CD14-positive monocyte (primary cell): ENCODE measurements around the gene CDH13. TPM values are rescaled to one million over a fixed set of nuclear protein-coding genes. Genes with fewer than 3 reads are reported as not detected.

Experiments used
- DNase-seq, 3 donors: peaks; one replicate each; pipeline ENCODE4 v3.0.0-alpha.2; 2011 to 2022
- H2AFZ ChIP-seq: 2 replicates; pipeline ENCODE4 v1.6.0; 2012; ENCODE audit warnings: mild to moderate bottlenecking, low read depth, low read length, inconsistent platforms; ENCODE audit not compliant: insufficient read depth, poor library complexity, severe bottlenecking
- H3K27ac ChIP-seq, 2 donors: 1 replicate in 1 of 2; 2 replicates in 1 of 2; pipeline ENCODE4 v1.5.1; 2012 to 2013; ENCODE audit warnings: low read length in 2 of 2, control low read depth in 1 of 2, inconsistent platforms in 1 of 2, low read depth in 1 of 2, mild to moderate bottlenecking in 1 of 2
- H3K27me3 ChIP-seq, 2 donors: one replicate each; pipeline versions ENCODE4 v1.6.0 to v1.6.1; 2011 to 2013; ENCODE audit warnings: low read length in 2 of 2; ENCODE audit not compliant: control insufficient read depth in 2 of 2, insufficient read depth in 2 of 2
- H3K36me3 ChIP-seq, 2 donors: replicated peaks in 1 of 2; 1 replicate in 1 of 2; 2 replicates in 1 of 2; pipeline versions ENCODE4 v1.5.1 to v1.6.1; 2012 to 2013; ENCODE audit warnings: low read length in 2 of 2, control low read depth in 1 of 2, inconsistent platforms in 1 of 2, mild to moderate bottlenecking in 1 of 2; ENCODE audit not compliant: insufficient read depth in 2 of 2, control insufficient read depth in 1 of 2
- H3K4me1 ChIP-seq, 2 donors: 1 replicate in 1 of 2; 2 replicates in 1 of 2; pipeline versions ENCODE4 v1.5.1 to v1.6.1; 2012 to 2013; ENCODE audit warnings: low read length in 2 of 2, control low read depth in 1 of 2, inconsistent platforms in 1 of 2, mild to moderate bottlenecking in 1 of 2, moderate library complexity in 1 of 2; ENCODE audit not compliant: insufficient read depth in 2 of 2, control insufficient read depth in 1 of 2
- H3K4me2 ChIP-seq: replicated peaks from 2 replicates; pipeline ENCODE3; 2012; ENCODE audit warnings: low read length, moderate library complexity, mild to moderate bottlenecking; ENCODE audit not compliant: poor library complexity, severe bottlenecking; ENCODE audit errors: extremely low read depth
- H3K4me3 ChIP-seq, 3 experiments: fragments of 200-600 bp in 1 of 3; sonication (generic) in 1 of 3; replicated peaks in 1 of 3; 1 replicate in 2 of 3; 2 replicates in 1 of 3; pipeline ENCODE4 v1.5.1; 2011 to 2013; ENCODE audit warnings: low read length in 3 of 3, mild to moderate bottlenecking in 3 of 3, control low read depth in 2 of 3, low read depth in 2 of 3, inconsistent platforms in 1 of 3, moderate library complexity in 1 of 3
- H3K79me2 ChIP-seq: 2 replicates; pipeline ENCODE4 v1.6.0; 2012; ENCODE audit warnings: mild to moderate bottlenecking, control low read depth, inconsistent platforms, low read length, moderate library complexity; ENCODE audit not compliant: insufficient read depth
- H3K9ac ChIP-seq: 2 replicates; pipeline ENCODE4 v1.6.0; 2017; ENCODE audit warnings: low read length, mild to moderate bottlenecking; ENCODE audit not compliant: insufficient read depth, poor library complexity, severe bottlenecking
- H3K9me3 ChIP-seq, 2 donors: replicated peaks in 1 of 2; 1 replicate in 1 of 2; 2 replicates in 1 of 2; pipeline versions ENCODE4 v1.5.1 to v1.6.1; 2012 to 2013; ENCODE audit warnings: low read length in 2 of 2, control low read depth in 1 of 2; ENCODE audit not compliant: control insufficient read depth in 1 of 2, insufficient read depth in 1 of 2
- H4K20me1 ChIP-seq: 2 replicates; pipeline ENCODE4 v1.6.0; 2012; ENCODE audit warnings: mild to moderate bottlenecking, low read length, control low read depth, moderate library complexity; ENCODE audit not compliant: insufficient read depth
- H3K27ac Mint-ChIP-seq, 7 donors: one replicate each; pipeline ENCODE4 v1.8.0; 2020; ENCODE audit warnings: mild to moderate bottlenecking in 7 of 7, mixed read lengths in 7 of 7, moderate library complexity in 6 of 7, inconsistent platforms in 2 of 7
- H3K27me3 Mint-ChIP-seq, 3 donors: one replicate each; pipeline ENCODE4 v1.8.0; 2021 to 2022; ENCODE audit warnings: low read depth in 3 of 3, mild to moderate bottlenecking in 3 of 3, mixed read lengths in 3 of 3, moderate library complexity in 3 of 3, inconsistent platforms in 1 of 3
- H3K36me3 Mint-ChIP-seq, 2 donors: one replicate each; pipeline ENCODE4 v1.8.0; 2020; ENCODE audit warnings: mixed read lengths in 2 of 2, inconsistent platforms in 1 of 2, mild to moderate bottlenecking in 1 of 2
- H3K4me1 Mint-ChIP-seq: one replicate; pipeline ENCODE4 v1.8.0; 2020; ENCODE audit warnings: mild to moderate bottlenecking, mixed read lengths
- H3K4me3 Mint-ChIP-seq, 2 donors: one replicate each; pipeline ENCODE4 v1.8.0; 2020; ENCODE audit warnings: mild to moderate bottlenecking in 2 of 2, mixed read lengths in 2 of 2, moderate library complexity in 1 of 2
- H3K9me3 Mint-ChIP-seq, 7 donors: one replicate each; pipeline ENCODE4 v1.8.0; 2020 to 2022; ENCODE audit warnings: mixed read lengths in 7 of 7, mild to moderate bottlenecking in 6 of 7, moderate library complexity in 6 of 7, inconsistent platforms in 2 of 7
- WGBS: methylation state at CpG from one replicate; pipeline ENCODE4 v1.1.5; 2013; ENCODE audit warnings: missing lambda C conversion rate; ENCODE audit not compliant: insufficient coverage; 5-methylcytosine and 5-hydroxymethylcytosine counted together
- intact Hi-C, 2 donors: fragments of 100-400 bp; cut with micrococcal nuclease; formaldehyde crosslinking; loops; one replicate each; pipeline versions ENCODE4 v1.15.0 to v1.15.1; 2023
- polyA plus RNA-seq, 3 donors: library from polyadenylated mRNA; depleted of rRNA in 1 of 3; unstranded in 2 of 3; stranded (reverse) in 1 of 3; fragments of 300-500 nt in 2 of 3; fragments of >200 nt in 1 of 3; fragmentation: Illumina TruSeq in 2 of 3; gene quantifications; 1 replicate in 2 of 3; 2 replicates in 1 of 3; pipeline ENCODE4 v1.2.3, GENCODE V29; 2012 to 2021
- TF ChIP-seq, protein P1 (sequence below): fragments of 200-600 bp; IDR thresholded peaks from one replicate; pipeline ENCODE4 v1.8.0; 2022; ENCODE audit warnings: antibody characterized with exemption, mild to moderate bottlenecking

CDH13 gene
- polyA plus RNA-seq, 3 donors, result 0.13 to 0.19 TPM; not detected in 1

DNA sequence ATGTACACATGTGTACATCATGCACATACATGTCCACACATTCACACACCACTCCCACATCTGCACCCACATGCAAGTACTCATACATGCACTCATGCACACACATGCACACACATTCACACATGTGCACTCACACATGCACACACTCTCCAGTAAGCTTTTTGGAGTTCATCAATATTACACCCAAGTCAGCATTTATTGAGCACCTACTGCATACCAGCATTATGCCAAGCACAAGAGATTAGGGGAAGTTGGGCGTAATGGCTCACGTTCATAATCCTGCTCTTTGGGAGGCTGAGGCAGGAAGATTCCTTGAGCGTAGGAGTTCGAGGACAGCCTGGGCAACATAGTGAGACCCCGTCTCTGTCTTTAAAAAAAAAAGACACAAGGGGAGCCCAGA, 1093.4 kb downstream of the CDH13 start:
- Histone ChIP-seq H3K79me2 (no peaks in the 10 kb centered on the region), H3K9me3 (no peaks in the 10 kb centered on the region), H3K4me3 (no peak overlapping the region), H3K27ac (no peak overlapping the region), H4K20me1 (no peaks in the 10 kb centered on the region), H3K4me2 (no peak overlapping the region), H3K27me3 (no peaks in the 10 kb centered on the region), H2AFZ (no peak overlapping the region), H3K4me1 (no peaks in the 10 kb centered on the region), H3K36me3 (no peaks in the 10 kb centered on the region), H3K9ac (no peak overlapping the region)
- peaks cover 0 to 8% (median 2%) of the 10 kb centered on the region in 7 donors for H3K9me3 Mint-ChIP-seq
- no peak overlapping the region for H3K4me3 Mint-ChIP-seq
- intact Hi-C loops, result no loop called here
- H3K4me1 Mint-ChIP-seq, result peaks cover 3% of the 10 kb centered on the region
- no peaks in the 10 kb centered on the region for H3K36me3 Mint-ChIP-seq
- DNase-seq, result no peak
- 93% methylated on average over 5 of the region's 5 CpGs for whole genome bisulfite sequencing
- H3K27me3 Mint-ChIP-seq, result peaks cover 0 to 3% (median 0%) of the 10 kb centered on the region in 3 donors
- no peak overlapping the region for H3K27ac Mint-ChIP-seq
- TF ChIP-seq, protein P1, sequence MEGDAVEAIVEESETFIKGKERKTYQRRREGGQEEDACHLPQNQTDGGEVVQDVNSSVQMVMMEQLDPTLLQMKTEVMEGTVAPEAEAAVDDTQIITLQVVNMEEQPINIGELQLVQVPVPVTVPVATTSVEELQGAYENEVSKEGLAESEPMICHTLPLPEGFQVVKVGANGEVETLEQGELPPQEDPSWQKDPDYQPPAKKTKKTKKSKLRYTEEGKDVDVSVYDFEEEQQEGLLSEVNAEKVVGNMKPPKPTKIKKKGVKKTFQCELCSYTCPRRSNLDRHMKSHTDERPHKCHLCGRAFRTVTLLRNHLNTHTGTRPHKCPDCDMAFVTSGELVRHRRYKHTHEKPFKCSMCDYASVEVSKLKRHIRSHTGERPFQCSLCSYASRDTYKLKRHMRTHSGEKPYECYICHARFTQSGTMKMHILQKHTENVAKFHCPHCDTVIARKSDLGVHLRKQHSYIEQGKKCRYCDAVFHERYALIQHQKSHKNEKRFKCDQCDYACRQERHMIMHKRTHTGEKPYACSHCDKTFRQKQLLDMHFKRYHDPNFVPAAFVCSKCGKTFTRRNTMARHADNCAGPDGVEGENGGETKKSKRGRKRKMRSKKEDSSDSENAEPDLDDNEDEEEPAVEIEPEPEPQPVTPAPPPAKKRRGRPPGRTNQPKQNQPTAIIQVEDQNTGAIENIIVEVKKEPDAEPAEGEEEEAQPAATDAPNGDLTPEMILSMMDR, result no peak

DNA sequence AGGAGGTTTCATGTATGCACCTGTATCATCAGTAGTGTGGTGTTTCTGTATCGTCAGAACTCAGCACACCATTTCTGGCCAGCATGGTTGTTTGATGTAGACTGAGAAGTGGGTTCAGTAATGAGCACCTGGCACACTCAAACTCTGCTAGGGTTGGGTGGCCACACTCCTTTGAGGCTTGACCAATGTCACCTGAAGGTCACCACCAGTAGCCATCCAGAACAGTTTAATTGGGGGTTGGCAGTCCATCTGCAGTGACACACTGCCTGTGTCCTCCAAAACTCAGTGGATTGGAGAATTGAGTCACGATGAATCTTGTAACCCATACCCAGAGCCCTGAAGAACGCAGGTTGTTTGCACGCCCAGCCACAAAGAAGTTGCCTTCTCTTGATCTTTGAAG, 1094.2 kb downstream of the CDH13 start:
- Histone ChIP-seq H3K36me3 (no peaks in the 10 kb centered on the region), H3K9me3 (no peaks in the 10 kb centered on the region), H3K4me1 (no peaks in the 10 kb centered on the region), H3K27me3 (no peaks in the 10 kb centered on the region), H2AFZ (no peak overlapping the region), H3K9ac (no peak overlapping the region), H4K20me1 (no peaks in the 10 kb centered on the region), H3K4me2 (no peak overlapping the region), H3K4me3 (no peak overlapping the region), H3K79me2 (no peaks in the 10 kb centered on the region), H3K27ac (no peak overlapping the region)
- no peak overlapping the region for H3K4me3 Mint-ChIP-seq
- intact Hi-C loops, result no loop called here
- no peaks in the 10 kb centered on the region for H3K36me3 Mint-ChIP-seq
- WGBS, result 90% methylated on average over 4 of the region's 4 CpGs
- TF ChIP-seq, protein P1, result no peak
- peaks cover 0 to 3% (median 0%) of the 10 kb centered on the region in 3 donors for H3K27me3 Mint-ChIP-seq
- H3K27ac Mint-ChIP-seq, result no peak overlapping the region
- peaks cover 0 to 8% (median 2%) of the 10 kb centered on the region in 7 donors for H3K9me3 Mint-ChIP-seq
- H3K4me1 Mint-ChIP-seq, result peaks cover 3% of the 10 kb centered on the region
- DNase-seq, result no peak
